Measurements from ENCODE around the gene GPX5.
"Not testable (repeated sequence)": the region's sequence is repeated elsewhere in the genome, so short reads cannot be mapped to it uniquely, and the experiment has no call there.

GPX5 gene

GRCh38 chr6:28515676-28516075, 10.0 kb upstream of the GPX5 start, which contains the start of gene GPX6:
Gene GPX6 (minus strand): TSS chr6:28515793. CDS start chr6:28515743, 50 bp downstream.
- no peak for DNase-seq

- DNase-seq: no peak
Measured at GRCh38 chr6:28517964-28518363, 7.7 kb upstream of the GPX5 start.

- no peak for DNase-seq
Measured at GRCh38 chr6:28522594-28523240, 3.0 kb upstream of the GPX5 start.

DNA sequence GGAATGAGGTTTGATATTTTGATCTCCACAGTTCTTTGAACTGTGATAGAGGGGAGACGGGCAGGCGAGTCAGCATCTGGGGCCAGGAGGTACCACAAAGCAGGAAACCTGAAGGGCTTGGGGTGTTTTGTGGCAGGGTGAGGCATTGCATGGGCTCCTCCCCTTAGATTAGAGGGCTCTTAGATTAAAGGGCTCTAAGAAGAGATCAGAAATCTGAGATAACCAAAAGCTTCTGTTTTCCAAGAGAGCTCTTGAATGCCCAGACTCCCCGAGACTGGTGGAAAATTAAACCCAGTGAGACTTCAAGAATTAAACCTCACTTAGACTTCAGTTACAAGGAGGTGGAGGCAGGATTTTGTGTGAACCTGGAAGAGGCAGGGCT, 2.4 kb upstream of the GPX5 start:
- DNase-seq: no peak

DNA sequence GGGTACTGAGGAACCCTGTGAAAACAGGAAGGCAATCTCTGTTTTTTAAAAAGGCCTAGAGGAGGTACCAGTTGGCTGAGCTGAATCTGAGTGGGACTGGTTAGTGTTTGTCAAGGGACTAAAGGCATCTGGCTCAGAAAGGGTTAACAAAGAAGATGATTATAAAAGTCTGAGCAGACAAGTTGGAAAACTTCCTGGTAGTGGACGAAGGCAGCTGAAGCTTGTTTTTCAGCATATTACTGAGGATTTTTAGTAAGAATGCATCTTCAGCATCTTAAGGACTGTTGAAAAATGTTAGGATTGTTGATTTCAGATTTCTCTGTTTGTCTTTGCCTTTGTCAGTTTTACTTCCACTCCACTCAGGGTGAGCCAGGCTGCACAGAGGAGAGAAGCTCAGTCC, 5.1 kb downstream of the GPX5 start:
- no peak for DNase-seq

GRCh38 chr6:28531479-28532128, 5.9 kb downstream of the GPX5 start:
- no peak for DNase-seq

DNA sequence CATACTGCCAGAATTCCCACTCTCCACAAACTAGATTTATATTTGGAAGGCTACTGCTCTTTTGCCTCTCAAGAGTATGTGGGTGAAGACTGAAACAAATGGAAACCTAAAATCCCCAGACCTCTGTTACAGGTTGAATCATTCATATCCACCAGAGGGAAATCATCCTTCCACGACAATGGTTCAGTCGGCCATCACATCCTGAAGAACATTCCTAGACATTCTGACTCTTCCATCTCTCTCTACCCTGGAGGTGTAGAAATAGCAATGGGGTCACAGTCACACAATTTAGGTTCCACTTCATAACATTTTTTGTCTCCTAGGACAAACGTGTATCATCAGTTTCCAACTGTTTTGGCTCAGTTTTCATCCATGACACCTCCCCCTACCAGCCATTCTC, 8.6 kb downstream of the GPX5 start:
- no peak for DNase-seq

GRCh38 chr6:28534875-28535274, 9.2 kb downstream of the GPX5 start:
- DNase-seq: no peak

DNA sequence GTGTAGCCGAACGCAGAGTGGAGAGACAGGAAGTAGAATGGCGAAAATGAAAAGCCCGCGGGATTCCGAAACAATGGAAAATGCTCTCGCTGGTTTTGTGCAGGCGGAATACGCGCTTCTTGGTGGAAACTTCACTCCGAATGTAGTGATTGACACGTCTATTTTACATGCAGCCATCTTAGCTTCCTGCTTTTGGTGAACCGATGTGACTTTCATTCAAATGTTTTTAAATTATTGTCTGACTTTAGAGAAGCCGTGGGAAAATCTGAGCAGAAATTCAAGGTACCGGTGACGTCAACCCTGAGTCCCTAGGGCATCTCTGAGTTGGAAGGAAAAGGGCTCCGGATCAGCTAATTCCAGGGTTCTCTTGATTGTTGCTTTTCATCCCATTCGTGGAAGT, 11.4 kb downstream of the GPX5 start:
- DNase-seq: no peak

- DNase-seq: no peak
Measured at GRCh38 chr6:28537509-28538140, 11.9 kb downstream of the GPX5 start.

DNA sequence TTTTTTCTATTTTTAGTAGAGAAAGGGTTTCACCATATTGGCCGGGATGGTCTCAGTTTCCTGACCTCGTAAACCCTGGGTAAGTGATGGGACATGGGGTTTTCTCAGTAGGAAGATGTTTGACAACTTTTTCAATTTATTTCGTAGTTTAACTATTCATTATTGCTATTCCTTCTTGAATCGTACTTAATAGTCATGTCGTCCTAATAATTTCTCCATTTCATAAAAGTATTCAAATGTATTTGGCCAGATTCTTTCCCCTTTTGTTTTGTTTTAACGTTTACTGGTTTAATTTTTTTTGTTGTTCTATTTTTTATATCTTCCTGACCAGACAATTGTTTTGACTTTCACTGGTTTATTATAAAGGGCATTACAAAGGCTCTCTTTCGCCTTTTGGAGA, 16.3 kb downstream of the GPX5 start:
- no peak for DNase-seq

DNA sequence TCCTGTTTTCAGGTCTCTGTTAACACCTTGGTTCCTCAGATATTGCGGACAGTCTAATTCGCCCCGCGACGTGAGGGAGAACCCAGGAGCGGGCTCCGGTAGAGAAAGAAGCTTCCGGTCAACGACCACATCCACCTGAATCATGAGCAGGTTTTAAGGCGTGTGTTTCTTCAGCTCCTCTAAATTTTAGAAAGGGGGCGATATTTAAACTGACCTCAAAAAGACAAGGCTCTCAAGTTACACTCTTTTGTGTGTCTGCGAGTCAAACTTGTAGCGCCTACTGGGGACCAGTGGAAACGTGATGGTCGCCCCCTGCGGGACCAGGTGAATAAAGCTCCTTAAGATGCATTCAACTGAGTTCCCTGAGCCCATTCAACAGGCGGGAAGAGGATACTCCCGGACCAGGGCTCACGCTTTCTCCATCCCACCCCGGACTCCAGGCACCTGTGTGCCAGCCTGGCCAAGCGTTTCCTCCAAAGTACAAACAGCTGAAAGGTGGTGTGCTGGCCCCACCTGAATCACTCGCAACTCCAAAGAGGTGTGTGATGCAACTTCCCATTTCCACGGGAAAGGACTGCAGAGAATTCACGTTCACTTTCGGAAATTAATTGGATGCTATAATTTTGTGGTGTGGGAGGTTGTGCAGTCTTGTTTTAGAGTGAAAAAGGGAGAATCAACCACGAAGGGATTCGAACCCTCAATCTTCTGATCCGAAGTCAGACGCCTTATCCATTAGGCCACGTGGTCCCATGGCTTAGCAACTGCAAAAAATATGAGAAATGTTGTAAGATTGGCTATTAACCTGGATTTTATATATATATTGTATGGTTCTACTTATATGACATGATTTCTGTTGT, 17.0 kb downstream of the GPX5 start:
- DNase-seq: peak in 1 of 2 experiments; percentile 7

- DNase-seq: no peak
Measured at GRCh38 chr6:28543651-28544610, 18.2 kb downstream of the GPX5 start.

DNA sequence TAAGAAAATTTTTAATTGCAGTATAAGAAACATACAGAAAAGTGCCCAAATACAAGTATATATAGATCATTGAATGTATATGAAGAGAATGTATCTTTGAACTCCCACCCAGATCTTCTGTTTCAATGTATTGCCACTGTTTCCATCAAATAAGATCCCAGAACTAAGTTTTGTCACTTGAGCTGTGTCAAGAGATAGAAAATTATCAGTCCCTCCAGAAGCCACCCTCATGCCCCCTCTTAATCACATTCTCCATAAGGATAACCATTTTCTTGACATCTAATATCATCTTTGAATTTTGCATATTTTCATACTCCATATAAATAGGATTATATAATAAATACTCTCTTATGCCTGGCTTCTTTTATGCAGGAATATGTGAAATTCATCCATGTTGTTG, 20.3 kb downstream of the GPX5 start:
- DNase-seq: no peak

- not testable (repeated sequence) for DNase-seq
Measured at GRCh38 chr6:28547003-28547402, 21.3 kb downstream of the GPX5 start.

GRCh38 chr6:28551891-28552666, 26.4 kb downstream of the GPX5 start:
- no peak for DNase-seq

GRCh38 chr6:28553384-28553985, 27.8 kb downstream of the GPX5 start:
- DNase-seq: no peak

- DNase-seq: no peak
Measured at GRCh38 chr6:28553986-28554881, 28.6 kb downstream of the GPX5 start.

- DNase-seq: no peak
Measured at GRCh38 chr6:28555136-28555535, 29.5 kb downstream of the GPX5 start.

DNA sequence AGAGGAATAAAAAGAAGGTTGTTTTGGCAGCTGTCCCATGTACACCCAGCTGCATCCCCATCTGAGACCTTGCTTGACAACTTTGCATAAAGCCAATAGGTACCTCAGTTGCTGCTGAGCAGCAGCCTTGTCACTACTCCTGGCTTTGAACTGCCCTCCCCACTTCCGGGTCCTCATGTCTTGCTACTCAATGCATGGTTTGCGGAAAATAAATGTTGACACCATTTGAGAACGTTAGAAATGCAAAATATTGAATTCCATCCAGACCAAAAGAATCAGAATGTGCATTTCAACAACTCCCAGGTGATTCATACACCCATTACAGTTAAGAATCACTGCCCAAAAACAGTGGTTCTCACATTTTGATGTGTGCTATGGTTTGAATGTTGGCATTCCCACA, 32.9 kb downstream of the GPX5 start:
- DNase-seq: no peak

Data from cerebellar nuclear complex (tissue), 1 donor.